GM23248 (cell line): ENCODE data around the gene LINGO1. TPM values are rescaled to one million over a fixed set of nuclear protein-coding genes. Genes with fewer than 3 reads are reported as not detected.

Source experiments
- DNase-seq: peaks from one replicate; pipeline ENCODE4 v3.0.0-alpha.2; 2015
- H2AFZ ChIP-seq: fragments of 200-600 bp; sonication (generic); 2 replicates; pipeline ENCODE4 v1.6.1; 2016; ENCODE audit warnings: antibody characterized with exemption
- H3F3A ChIP-seq: fragments of 200-600 bp; sonication (generic); 2 replicates; pipeline ENCODE4 v1.6.1; 2016; ENCODE audit warnings: mild to moderate bottlenecking, antibody characterized with exemption, mixed run types; ENCODE audit not compliant: insufficient read depth
- H3K27ac ChIP-seq: fragments of 200-600 bp; sonication (generic); 2 replicates; pipeline ENCODE4 v1.5.1; 2016; ENCODE audit warnings: mild to moderate bottlenecking
- H3K27me3 ChIP-seq: fragments of 200-600 bp; sonication (generic); replicated peaks from 2 replicates; pipeline ENCODE4 v1.6.1; 2016; ENCODE audit warnings: mild to moderate bottlenecking; ENCODE audit not compliant: insufficient read depth
- H3K36me3 ChIP-seq: fragments of 200-600 bp; sonication (generic); 2 replicates; pipeline ENCODE4 v1.6.1; 2016; ENCODE audit warnings: low read depth, mild to moderate bottlenecking
- H3K4me1 ChIP-seq: fragments of 200-600 bp; sonication (generic); 2 replicates; pipeline ENCODE4 v1.6.1; 2016; ENCODE audit warnings: mild to moderate bottlenecking; ENCODE audit not compliant: insufficient read depth
- H3K4me2 ChIP-seq: fragments of 200-600 bp; sonication (generic); one replicate; pipeline ENCODE4 v1.6.1; 2016; ENCODE audit warnings: mild to moderate bottlenecking; ENCODE audit not compliant: unreplicated experiment
- H3K4me3 ChIP-seq: fragments of 200-600 bp; sonication (generic); 2 replicates; pipeline ENCODE4 v1.5.1; 2016; ENCODE audit warnings: mild to moderate bottlenecking
- H3K79me2 ChIP-seq: fragments of 200-600 bp; sonication (generic); 2 replicates; pipeline ENCODE4 v1.6.1; 2016; ENCODE audit warnings: mild to moderate bottlenecking; ENCODE audit not compliant: insufficient read depth
- H3K9ac ChIP-seq: fragments of 200-600 bp; sonication (generic); 2 replicates; pipeline ENCODE4 v1.6.1; 2016; ENCODE audit warnings: mild to moderate bottlenecking
- H3K9me2 ChIP-seq: fragments of 200-600 bp; sonication (generic); 2 replicates; pipeline ENCODE4 v1.6.1; 2016; ENCODE audit warnings: mixed run types, mild to moderate bottlenecking, moderate library complexity; ENCODE audit not compliant: insufficient read depth
- H3K9me3 ChIP-seq: fragments of 200-600 bp; sonication (generic); one replicate; pipeline ENCODE4 v1.6.1; 2017; ENCODE audit warnings: low read depth
- H4K20me1 ChIP-seq: fragments of 200-600 bp; sonication (generic); 2 replicates; pipeline ENCODE4 v1.6.0; 2016; ENCODE audit not compliant: insufficient read depth
- EZH2 ChIP-seq: fragments of 200-600 bp; sonication (generic); IDR thresholded peaks from 2 replicates; pipeline ENCODE4 v1.6.1; 2018; ENCODE audit warnings: antibody characterized with exemption, mild to moderate bottlenecking; ENCODE audit not compliant: insufficient read depth, poor library complexity, severe bottlenecking
- EZH2phosphoT487 ChIP-seq: fragments of 200-600 bp; sonication (generic); IDR thresholded peaks from 2 replicates; pipeline ENCODE4 v1.6.1; 2018; ENCODE audit warnings: antibody characterized with exemption, moderate library complexity, mild to moderate bottlenecking, low read depth; ENCODE audit not compliant: insufficient read depth
- WGBS, 2 experiments: methylation state at CpG; one replicate each; pipeline ENCODE4 v1.1.6; 2015 to 2017; ENCODE audit warnings: low lambda C conversion rate in 2 of 2, low coverage in 1 of 2; ENCODE audit errors: missing lambda C conversion rate in 2 of 2; 5-methylcytosine and 5-hydroxymethylcytosine counted together
- in situ Hi-C: fragments of 300-500 bp; cut with MboI; formaldehyde crosslinking; loops from 2 replicates; pipeline ENCODE4 v1.15.0; 2020
- polyA plus RNA-seq: library from polyadenylated mRNA; unstranded; fragments of >200 nt; fragmentation: Nextera tagmentation; extraction: Ambion mirVana; gene quantifications from 2 replicates; pipeline ENCODE4 v1.2.1, GENCODE V29; 2016
- total RNA-seq: library from RNA; depleted of rRNA; stranded (reverse); fragments of >200 nt; shearing (Covaris generic); gene quantifications from 2 replicates; pipeline ENCODE4 v1.2.3, GENCODE V29; 2014

Gene LINGO1
- total and polyA plus RNA-seq, 2 experiments from 2014 or later, result not detected

GRCh38 chr15:77626002-77626401 lies 6.7 kb downstream of the LINGO1 start:
- H3K27ac ChIP-seq, result no peak overlapping the region
- no peak overlapping the region for H3K4me2 ChIP-seq
- TF ChIP-seq EZH2 (no peak), EZH2phosphoT487 (no peak)
- in situ Hi-C loops, result no loop called here
- no peak overlapping the region for H3K9ac ChIP-seq
- H3K9me3 ChIP-seq, result no peaks in the 10 kb centered on the region
- H3K36me3 ChIP-seq, result no peaks in the 10 kb centered on the region
- no peak overlapping the region for H3K4me3 ChIP-seq
- H2AFZ ChIP-seq, result no peak overlapping the region
- no peak for DNase-seq
- H4K20me1 ChIP-seq, result no peaks in the 10 kb centered on the region
- 63 to 75% methylated on average over 3 of the region's 3 CpGs for WGBS, 2 experiments
- H3F3A ChIP-seq, result no peaks in the 10 kb centered on the region
- no peaks in the 10 kb centered on the region for H3K4me1 ChIP-seq
- peaks cover 39% of the 10 kb centered on the region for H3K27me3 ChIP-seq
- H3K79me2 ChIP-seq, result no peaks in the 10 kb centered on the region
- no peaks in the 10 kb centered on the region for H3K9me2 ChIP-seq

- Histone ChIP-seq H3K9ac (no peak overlapping the region), H3K27ac (no peak overlapping the region), H4K20me1 (no peaks in the 10 kb centered on the region), H3K4me2 (no peak overlapping the region), H3F3A (no peaks in the 10 kb centered on the region), H3K4me3 (no peak overlapping the region), H3K36me3 (no peaks in the 10 kb centered on the region), H3K27me3 (peaks cover 36% of the 10 kb centered on the region), H3K79me2 (no peaks in the 10 kb centered on the region), H3K4me1 (no peaks in the 10 kb centered on the region), H3K9me2 (no peaks in the 10 kb centered on the region), H3K9me3 (no peaks in the 10 kb centered on the region), H2AFZ (no peak overlapping the region)
- no peak for TF ChIP-seq EZH2phosphoT487
- no peak for TF ChIP-seq EZH2
- 76 to 83% methylated on average over 3 of the region's 3 CpGs for WGBS, 2 experiments
- in situ Hi-C loops, result no loop called here
- no peak for DNase-seq
Measured at GRCh38 chr15:77625376-77625775, 7.3 kb downstream of the LINGO1 start.

- Histone ChIP-seq H3K9ac (no peak overlapping the region), H3K9me2 (no peaks in the 10 kb centered on the region), H3K27ac (no peak overlapping the region), H4K20me1 (no peaks in the 10 kb centered on the region), H3K4me1 (no peaks in the 10 kb centered on the region), H3F3A (no peaks in the 10 kb centered on the region), H3K9me3 (no peaks in the 10 kb centered on the region), H3K4me3 (no peak overlapping the region), H3K36me3 (no peaks in the 10 kb centered on the region), H3K27me3 (peaks cover 31% of the 10 kb centered on the region), H3K4me2 (no peak overlapping the region), H2AFZ (no peak overlapping the region), H3K79me2 (no peaks in the 10 kb centered on the region)
- 48 to 60% methylated on average over 5 to 7 of the region's 7 CpGs for WGBS, 2 experiments
- in situ Hi-C loops, result no loop called here
- no peak for DNase-seq
- TF ChIP-seq EZH2phosphoT487 (no peak), EZH2 (no peak)
Measured at GRCh38 chr15:77624868-77625267, 7.8 kb downstream of the LINGO1 start.

DNA sequence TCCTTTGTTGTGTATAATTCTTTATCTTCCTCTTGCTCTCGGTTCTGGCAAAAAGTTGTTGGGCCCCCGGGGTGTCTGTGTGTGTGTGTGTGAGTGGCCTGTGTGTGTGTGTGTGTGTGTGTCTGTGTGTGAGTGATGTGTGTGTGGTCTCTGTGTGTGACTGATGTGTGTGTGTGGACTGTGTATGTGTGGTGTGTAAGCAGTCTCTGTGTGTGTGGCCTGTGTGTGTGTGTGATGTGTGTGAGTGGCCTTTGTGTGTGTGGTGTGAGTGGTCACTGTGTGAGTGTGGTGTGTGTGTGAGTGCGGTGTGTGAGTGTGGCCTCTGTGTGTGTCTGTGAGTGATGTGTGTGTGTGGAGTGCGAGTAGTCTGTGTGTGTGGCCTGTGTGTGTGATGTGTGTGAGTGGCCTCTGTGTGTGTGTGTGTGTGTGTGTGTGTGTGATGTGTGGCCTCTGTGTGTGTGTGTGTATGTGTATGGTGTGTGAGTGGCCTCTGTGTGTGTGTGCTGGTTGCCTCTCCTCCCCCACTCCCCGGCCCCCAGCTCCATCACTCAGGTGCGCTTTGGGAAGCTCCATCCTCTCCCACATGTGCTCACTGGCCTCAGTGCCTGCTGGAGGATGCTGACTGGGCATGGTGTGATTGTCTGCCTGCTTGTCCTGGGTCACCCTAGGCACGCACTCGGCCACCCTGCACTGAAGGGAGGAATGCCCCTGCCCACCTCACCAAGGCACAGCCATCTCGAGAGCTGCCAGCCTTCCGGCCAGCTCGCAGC lies 8.8 kb downstream of the LINGO1 start:
- no peaks in the 10 kb centered on the region for H3K9me2 ChIP-seq
- in situ Hi-C loops, result no loop called here
- H4K20me1 ChIP-seq, result no peaks in the 10 kb centered on the region
- 61 to 66% methylated on average over 11 of the region's 11 CpGs for WGBS, 2 experiments
- H3K36me3 ChIP-seq, result no peaks in the 10 kb centered on the region
- TF ChIP-seq EZH2, result no peak
- no peak for TF ChIP-seq EZH2phosphoT487
- H3K27ac ChIP-seq, result no peak overlapping the region
- H3F3A ChIP-seq, result no peaks in the 10 kb centered on the region
- no peak overlapping the region for H3K4me3 ChIP-seq
- H3K4me1 ChIP-seq, result no peaks in the 10 kb centered on the region
- H3K9me3 ChIP-seq, result no peaks in the 10 kb centered on the region
- peaks cover 23% of the 10 kb centered on the region for H3K27me3 ChIP-seq
- DNase-seq, result no peak
- H3K9ac ChIP-seq, result no peak overlapping the region
- no peak overlapping the region for H3K4me2 ChIP-seq
- H3K79me2 ChIP-seq, result no peaks in the 10 kb centered on the region
- H2AFZ ChIP-seq, result no peak overlapping the region
